Neuronal stem cell (in vitro differentiated cells): ENCODE results near the gene RPS4Y1.

ENCODE experiments used
- DNase-seq: peaks from one replicate; pipeline ENCODE4 v3.0.0-alpha.2; 2013; ENCODE audit warnings: low spot score
- H2AFZ ChIP-seq: one replicate; pipeline ENCODE4 v1.6.1; 2013; ENCODE audit warnings: mild to moderate bottlenecking, low read length, inconsistent platforms
- H2AK5ac ChIP-seq: 2 replicates; pipeline ENCODE4 v1.6.1; 2013; ENCODE audit warnings: low read depth, mild to moderate bottlenecking, inconsistent platforms, low read length, moderate library complexity, mixed read lengths
- H2BK120ac ChIP-seq: 2 replicates; pipeline ENCODE4 v1.6.1; 2013; ENCODE audit warnings: low read depth, mild to moderate bottlenecking, inconsistent platforms, low read length, moderate library complexity, mixed read lengths
- H2BK12ac ChIP-seq: one replicate; pipeline ENCODE4 v1.6.1; 2013; ENCODE audit warnings: low read length, inconsistent platforms
- H2BK15ac ChIP-seq: 2 replicates; pipeline ENCODE4 v1.6.1; 2013; ENCODE audit warnings: mild to moderate bottlenecking, low read length, inconsistent platforms, mixed read lengths
- H2BK5ac ChIP-seq: one replicate; pipeline ENCODE4 v1.6.1; 2013; ENCODE audit warnings: inconsistent platforms, mild to moderate bottlenecking, low read length, moderate library complexity
- H3K14ac ChIP-seq: one replicate; pipeline ENCODE4 v1.6.1; 2013; ENCODE audit warnings: low read length, inconsistent platforms
- H3K18ac ChIP-seq: 2 replicates; pipeline ENCODE4 v1.6.1; 2013; ENCODE audit warnings: low read length, inconsistent platforms
- H3K23ac ChIP-seq: 2 replicates; pipeline ENCODE4 v1.6.1; 2013; ENCODE audit warnings: low read depth, mild to moderate bottlenecking, mixed read lengths, low read length, inconsistent platforms; ENCODE audit not compliant: poor library complexity
- H3K27ac ChIP-seq: replicated peaks from 3 replicates; pipeline ENCODE4 v1.5.1; 2013; ENCODE audit warnings: low read length, inconsistent platforms
- H3K27me3 ChIP-seq, 3 experiments: 2 replicates each; pipeline ENCODE4 v1.6.1; 2013; ENCODE audit warnings: low read length in 3 of 3, mild to moderate bottlenecking in 2 of 3, inconsistent platforms in 1 of 3, low read depth in 1 of 3, mixed read lengths in 1 of 3, moderate library complexity in 1 of 3; ENCODE audit not compliant: control insufficient read depth in 3 of 3, insufficient read depth in 3 of 3
- H3K36me3 ChIP-seq, 2 donors: replicated peaks in 1 of 2; 2 replicates each; pipeline ENCODE4 v1.6.1; 2013; ENCODE audit warnings: low read length in 2 of 2; ENCODE audit not compliant: control insufficient read depth in 2 of 2, insufficient read depth in 2 of 2
- H3K4ac ChIP-seq: 2 replicates; pipeline ENCODE4 v1.6.1; 2013; ENCODE audit warnings: inconsistent platforms, mild to moderate bottlenecking, low read length, moderate library complexity
- H3K4me1 ChIP-seq, 2 donors: 1 replicate in 1 of 2; 2 replicates in 1 of 2; pipeline ENCODE4 v1.6.1; 2013; ENCODE audit warnings: low read length in 2 of 2, low read depth in 1 of 2; ENCODE audit not compliant: control insufficient read depth in 2 of 2, insufficient read depth in 1 of 2
- H3K4me2 ChIP-seq: one replicate; pipeline ENCODE4 v1.6.1; 2013; ENCODE audit warnings: mild to moderate bottlenecking, low read length, inconsistent platforms; ENCODE audit not compliant: insufficient read depth, poor library complexity, severe bottlenecking
- H3K4me3 ChIP-seq, 2 donors: 2 replicates each; pipeline ENCODE4 v1.5.1; 2013; ENCODE audit warnings: low read length in 2 of 2, mild to moderate bottlenecking in 2 of 2, inconsistent platforms in 1 of 2, moderate library complexity in 1 of 2
- H3K79me1 ChIP-seq: one replicate; pipeline ENCODE4 v1.6.1; 2013; ENCODE audit warnings: low read depth, mild to moderate bottlenecking, inconsistent platforms, low read length, moderate library complexity
- H3K9ac ChIP-seq: one replicate; pipeline ENCODE4 v1.6.1; 2013; ENCODE audit warnings: mild to moderate bottlenecking, low read depth, low read length, inconsistent platforms; ENCODE audit not compliant: poor library complexity
- H3K9me3 ChIP-seq, 2 donors: replicated peaks in 1 of 2; 2 replicates each; pipeline versions ENCODE3 to v1.6.1; 2013; ENCODE audit warnings: low read length in 2 of 2, mild to moderate bottlenecking in 2 of 2, inconsistent platforms in 1 of 2, low read depth in 1 of 2, mixed read lengths in 1 of 2, moderate library complexity in 1 of 2; ENCODE audit not compliant: control insufficient read depth in 2 of 2, insufficient read depth in 1 of 2
- H4K8ac ChIP-seq: one replicate; pipeline ENCODE4 v1.6.1; 2013; ENCODE audit warnings: low read depth, mild to moderate bottlenecking, inconsistent platforms, low read length, moderate library complexity
- H4K91ac ChIP-seq: one replicate; pipeline ENCODE4 v1.6.1; 2013; ENCODE audit warnings: low read length, low read depth, mild to moderate bottlenecking, inconsistent platforms; ENCODE audit not compliant: poor library complexity
- WGBS, 2 donors: extraction: QIAGEN DNeasy Blood & Tissue Kit; methylation state at CpG; one replicate each; pipeline ENCODE4 v1.1.7; 2013; ENCODE audit warnings: missing lambda C conversion rate in 2 of 2, mixed read lengths in 1 of 2; ENCODE audit not compliant: insufficient read length in 2 of 2, insufficient replicate concordance in 1 of 2; ENCODE audit errors: extremely low coverage in 2 of 2; 5-methylcytosine and 5-hydroxymethylcytosine counted together

The RPS4Y1 gene

DNA sequence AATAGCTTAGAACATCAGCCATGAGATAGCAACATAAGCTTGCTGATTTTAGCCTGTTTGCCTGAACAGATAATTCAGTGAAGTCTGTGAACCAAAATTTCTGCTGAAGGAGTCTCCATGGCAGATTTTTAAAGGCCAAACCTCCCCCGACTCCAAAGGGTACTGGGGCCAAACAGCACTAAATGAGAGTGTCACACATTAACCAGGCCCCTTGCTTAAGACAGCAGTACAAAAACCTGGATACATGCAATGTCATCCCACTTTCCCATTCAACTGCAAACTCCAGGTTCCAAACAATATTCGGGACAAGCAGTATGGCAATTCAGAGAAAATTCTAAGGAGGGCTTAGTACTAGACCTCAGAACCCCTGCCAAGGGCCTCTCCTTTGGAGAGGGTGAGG is 4.3 kb upstream of the RPS4Y1 start:
- no peaks in the 10 kb centered on the region for H3K36me3 ChIP-seq
- H3K4me2 ChIP-seq: no peak overlapping the region
- H3K27me3 ChIP-seq: no peaks in the 10 kb centered on the region
- H2BK12ac ChIP-seq: no peak overlapping the region
- no peak overlapping the region for H2BK5ac ChIP-seq
- no peak overlapping the region for H2AK5ac ChIP-seq
- H3K9me3 ChIP-seq: no peaks in the 10 kb centered on the region
- no peak overlapping the region for H3K23ac ChIP-seq
- H3K27ac ChIP-seq: no peak overlapping the region
- no peak for DNase-seq
- no peak overlapping the region for H2BK15ac ChIP-seq
- H3K9ac ChIP-seq: no peak overlapping the region
- H3K79me1 ChIP-seq: no peaks in the 10 kb centered on the region
- H3K4me1 ChIP-seq: no peaks in the 10 kb centered on the region
- H4K91ac ChIP-seq: no peak overlapping the region
- no peak overlapping the region for H3K18ac ChIP-seq
- H3K4me3 ChIP-seq: no peak overlapping the region
- H3K4ac ChIP-seq: no peak overlapping the region
- no peak overlapping the region for H2AFZ ChIP-seq
- no CpG with 5 or more reads among the region's 2 CpGs for WGBS, 2 donors
- H3K14ac ChIP-seq: no peak overlapping the region
- no peak overlapping the region for H4K8ac ChIP-seq
- H2BK120ac ChIP-seq: no peak overlapping the region

DNA sequence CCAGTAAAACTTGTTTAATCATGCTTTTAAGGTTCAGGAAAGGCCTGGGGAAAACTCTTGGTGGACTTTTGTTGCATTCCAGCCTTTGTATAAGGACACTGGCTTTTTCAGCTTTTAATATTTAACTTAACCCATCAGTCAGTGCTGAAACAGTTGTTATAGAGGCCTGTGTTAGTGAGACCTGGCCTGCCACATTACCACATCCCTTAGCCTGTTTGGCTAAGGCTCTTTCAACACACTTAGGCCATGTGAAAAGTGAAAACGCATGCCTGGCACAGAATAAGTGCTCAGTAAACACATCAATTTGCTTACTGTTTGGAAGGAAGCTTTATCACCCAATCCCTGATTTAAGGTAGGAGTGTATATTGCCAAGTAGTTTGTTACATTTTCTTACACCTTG is 3.5 kb upstream of the RPS4Y1 start:
- H3K36me3 ChIP-seq: peaks cover 0 to 4% of the 10 kb centered on the region in 2 donors
- no CpG with 5 or more reads among the region's 1 CpG for WGBS, 2 donors
- no peak overlapping the region for H3K4ac ChIP-seq
- no peaks in the 10 kb centered on the region for H3K9me3 ChIP-seq
- H3K4me3 ChIP-seq: no peak overlapping the region
- no peak overlapping the region for H3K4me2 ChIP-seq
- H3K79me1 ChIP-seq: peaks cover 3% of the 10 kb centered on the region
- no peaks in the 10 kb centered on the region for H3K27me3 ChIP-seq
- no peak overlapping the region for H2BK5ac ChIP-seq
- H2BK15ac ChIP-seq: no peak overlapping the region
- no peak overlapping the region for H4K8ac ChIP-seq
- H4K91ac ChIP-seq: no peak overlapping the region
- no peak overlapping the region for H3K23ac ChIP-seq
- no peak for DNase-seq
- H3K27ac ChIP-seq: no peak overlapping the region
- no peak overlapping the region for H3K9ac ChIP-seq
- no peak overlapping the region for H2BK120ac ChIP-seq
- no peak overlapping the region for H3K14ac ChIP-seq
- peaks cover 0 to 4% of the 10 kb centered on the region in 2 donors for H3K4me1 ChIP-seq
- no peak overlapping the region for H2BK12ac ChIP-seq
- no peak overlapping the region for H2AFZ ChIP-seq
- no peak overlapping the region for H3K18ac ChIP-seq
- no peak overlapping the region for H2AK5ac ChIP-seq

DNA sequence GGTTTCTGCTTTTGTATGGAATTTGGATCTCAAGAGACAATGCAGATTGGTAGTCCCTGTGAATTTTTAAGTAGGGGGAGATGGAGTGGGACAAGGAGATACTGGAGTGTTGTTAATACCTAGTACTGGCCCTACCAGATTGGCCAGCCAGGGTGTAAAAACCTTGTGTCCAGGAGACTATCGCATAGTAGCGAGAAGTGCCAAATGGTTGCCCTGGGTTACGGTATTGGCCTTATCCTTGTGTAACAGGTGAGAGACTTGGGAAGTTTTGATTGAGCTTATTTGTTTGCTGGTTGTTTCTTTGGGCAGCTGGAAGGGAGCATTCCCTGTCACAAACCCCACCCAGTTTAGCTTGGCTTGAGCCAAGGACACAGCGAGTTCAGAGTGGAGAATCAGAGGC is 5.4 kb downstream of the RPS4Y1 start:
- no peak overlapping the region for H2BK12ac ChIP-seq
- H4K91ac ChIP-seq: no peak overlapping the region
- H3K23ac ChIP-seq: no peak overlapping the region
- WGBS, 2 donors: no CpG with 5 or more reads among the region's 4 CpGs
- no peaks in the 10 kb centered on the region for H3K27me3 ChIP-seq
- no peaks in the 10 kb centered on the region for H3K9me3 ChIP-seq
- H3K4me2 ChIP-seq: no peak overlapping the region
- H3K79me1 ChIP-seq: peaks cover 4% of the 10 kb centered on the region
- H3K9ac ChIP-seq: no peak overlapping the region
- H2BK5ac ChIP-seq: no peak overlapping the region
- H3K14ac ChIP-seq: no peak overlapping the region
- no peak overlapping the region for H2BK15ac ChIP-seq
- H2BK120ac ChIP-seq: no peak overlapping the region
- no peak for DNase-seq
- no peak overlapping the region for H3K4me3 ChIP-seq
- no peak overlapping the region for H4K8ac ChIP-seq
- no peak overlapping the region for H2AK5ac ChIP-seq
- H3K36me3 ChIP-seq: peaks cover 0 to 49% of the 10 kb centered on the region in 2 donors
- H3K18ac ChIP-seq: no peak overlapping the region
- H3K27ac ChIP-seq: no peak overlapping the region
- H3K4ac ChIP-seq: no peak overlapping the region
- peaks cover 0 to 6% of the 10 kb centered on the region in 2 donors for H3K4me1 ChIP-seq
- H2AFZ ChIP-seq: no peak overlapping the region

DNA sequence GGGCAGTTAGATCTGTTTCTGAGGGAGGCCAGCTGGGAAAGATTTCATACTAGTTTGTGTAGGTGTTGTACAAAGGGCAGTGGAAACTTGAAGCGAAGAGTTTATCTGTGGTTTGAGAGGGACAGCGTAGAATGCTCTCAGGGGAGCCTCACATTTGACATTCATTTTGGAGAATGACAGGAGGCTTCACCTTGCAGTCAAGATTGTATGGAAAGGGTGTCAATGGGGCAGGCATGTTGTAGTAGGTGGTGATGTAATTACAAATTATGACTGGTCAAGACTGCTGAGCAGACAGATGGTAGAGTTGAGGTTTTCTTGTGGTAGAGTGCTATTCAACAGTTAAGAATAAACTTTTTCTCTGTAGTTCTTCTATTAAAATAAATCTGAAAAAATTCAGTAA is 7.0 kb downstream of the RPS4Y1 start:
- no peaks in the 10 kb centered on the region for H3K9me3 ChIP-seq

More for the DNA sequence above, 7.0 kb downstream of the RPS4Y1 start:
- Histone ChIP-seq H2BK120ac (no peak overlapping the region), H2BK5ac (no peak overlapping the region), H2AFZ (no peak overlapping the region), H3K27me3 (no peaks in the 10 kb centered on the region), H3K36me3 (peaks cover 0 to 44% of the 10 kb centered on the region in 2 donors), H3K23ac (no peak overlapping the region), H3K4ac (no peak overlapping the region), H4K8ac (no peak overlapping the region), H3K18ac (no peak overlapping the region), H3K9ac (no peak overlapping the region), H2BK15ac (no peak overlapping the region), H3K14ac (no peak overlapping the region), H3K4me3 (no peak overlapping the region), H3K79me1 (peaks cover 1% of the 10 kb centered on the region), H2AK5ac (no peak overlapping the region), H3K27ac (no peak overlapping the region), H3K4me2 (no peak overlapping the region), H4K91ac (no peak overlapping the region), H3K4me1 (peaks cover 0 to 2% of the 10 kb centered on the region in 2 donors), H2BK12ac (no peak overlapping the region)
- no peak for DNase-seq
- no CpG with 5 or more reads among the region's 2 CpGs for WGBS, 2 donors
